Activated B cell treated with CpG ODN at 0.5 μM for 24 hours (primary cell): ENCODE measurements around the gene SLC38A6. TPM values are rescaled to one million over a fixed set of nuclear protein-coding genes. Genes with fewer than 3 reads are reported as not detected.

Source experiments
- ATAC-seq: fragments of 200-7000 bp; cut with Tn5 transposase; one replicate; pipeline ENCODE4 v1.10.0; 2021; ENCODE audit warnings: low read depth, mild to moderate bottlenecking, moderate library complexity
- CTCF ChIA-PET: fragments of 350-600 bp; sonication (Branson Sonifier 250); formaldehyde crosslinking; loops from one replicate; lab custom pipeline; 2021; ENCODE audit warnings: antibody characterized with exemption; lab: Charles Lee
- POLR2A ChIA-PET: fragments of 350-600 bp; sonication (Branson Sonifier 250); formaldehyde crosslinking; loops from one replicate; lab custom pipeline; 2021; ENCODE audit warnings: antibody characterized with exemption; lab: Charles Lee
- DNase-seq: peaks from one replicate; pipeline ENCODE4 v3.0.0; 2022
- H3K27ac Mint-ChIP-seq: one replicate; pipeline ENCODE4 v1.8.0; 2020; ENCODE audit warnings: mixed read lengths
- H3K27me3 Mint-ChIP-seq: one replicate; pipeline ENCODE4 v1.8.0; 2021; ENCODE audit warnings: mixed read lengths
- H3K36me3 Mint-ChIP-seq: one replicate; pipeline ENCODE4 v1.8.0; 2021; ENCODE audit warnings: low read depth, mixed read lengths
- H3K4me1 Mint-ChIP-seq: one replicate; pipeline ENCODE4 v1.8.0; 2021; ENCODE audit warnings: mixed read lengths
- H3K4me3 Mint-ChIP-seq: one replicate; pipeline ENCODE4 v1.8.0; 2020; ENCODE audit warnings: mild to moderate bottlenecking, mixed read lengths
- H3K9me3 Mint-ChIP-seq: one replicate; pipeline ENCODE4 v1.8.0; 2020; ENCODE audit warnings: mixed read lengths
- CTCF ChIP-seq: fragments of 200-600 bp; IDR thresholded peaks from one replicate; pipeline ENCODE4 v1.8.0; 2022; ENCODE audit warnings: antibody characterized with exemption, mild to moderate bottlenecking
- intact Hi-C: fragments of 100-400 bp; cut with micrococcal nuclease; formaldehyde crosslinking; loops from one replicate; pipeline ENCODE4 v1.15.1; 2024
- total RNA-seq: library from RNA; stranded (reverse); gene quantifications from 2 replicates; pipeline ENCODE4 v1.2.3, GENCODE V29; 2022

The SLC38A6 gene
- total RNA-seq, 1 donor from 2014 or later, result 10.8 TPM

- Mint-ChIP-seq H3K9me3 (no peaks in the 10 kb centered on the region), H3K4me1 (no peaks in the 10 kb centered on the region), H3K36me3 (peaks cover 20% of the 10 kb centered on the region), H3K27me3 (no peaks in the 10 kb centered on the region), H3K4me3 (no peak overlapping the region), H3K27ac (no peak overlapping the region)
- ATAC-seq (no peak), DNase-seq (no peak)
- ChIA-PET CTCF (no interaction called here), POLR2A (no interaction called here)
- TF ChIP-seq CTCF, result no peak
- intact Hi-C loops, result no loop called here
Measured at GRCh38 chr14:60945984-60946383, 35.1 kb upstream of the SLC38A6 start.

GRCh38 chr14:60946773-60947172, 34.3 kb upstream of the SLC38A6 start:
- no peak for TF ChIP-seq CTCF
- no peaks in the 10 kb centered on the region for H3K27me3 Mint-ChIP-seq
- DNase-seq, result no peak
- H3K27ac Mint-ChIP-seq, result no peak overlapping the region
- intact Hi-C loops, result no loop called here
- no peak overlapping the region for H3K4me3 Mint-ChIP-seq
- H3K9me3 Mint-ChIP-seq, result no peaks in the 10 kb centered on the region
- no peaks in the 10 kb centered on the region for H3K4me1 Mint-ChIP-seq
- CTCF ChIA-PET, result no interaction called here
- POLR2A ChIA-PET, result no interaction called here
- ATAC-seq, result no peak
- peaks cover 17% of the 10 kb centered on the region for H3K36me3 Mint-ChIP-seq

GRCh38 chr14:60951776-60952435, 29.1 kb upstream of the SLC38A6 start:
- TF ChIP-seq CTCF, result no peak
- ChIA-PET CTCF (interaction anchor here (0.5 to 0.9 kb wide), 2 partner anchors 28 to 29 kb away, joined by 3 to 4 read pairs; partner anchors contain the start of genes SLC38A6 and TRMT5), POLR2A (no interaction called here)
- no peak overlapping the region for H3K4me3 Mint-ChIP-seq
- no peaks in the 10 kb centered on the region for H3K27me3 Mint-ChIP-seq
- no peak overlapping the region for H3K27ac Mint-ChIP-seq
- intact Hi-C loops, result no loop called here
- DNase-seq (no peak), ATAC-seq (no peak)
- peaks cover 27% of the 10 kb centered on the region for H3K36me3 Mint-ChIP-seq
- H3K9me3 Mint-ChIP-seq, result peaks cover 12% of the 10 kb centered on the region
- no peaks in the 10 kb centered on the region for H3K4me1 Mint-ChIP-seq

GRCh38 chr14:60956202-60956601, 24.8 kb upstream of the SLC38A6 start:
- ChIA-PET POLR2A (no interaction called here), CTCF (no interaction called here)
- ATAC-seq (no peak), DNase-seq (no peak)
- TF ChIP-seq CTCF, result no peak
- peaks cover 53% of the 10 kb centered on the region for H3K36me3 Mint-ChIP-seq
- H3K27ac Mint-ChIP-seq, result no peak overlapping the region
- peaks cover 36% of the 10 kb centered on the region for H3K9me3 Mint-ChIP-seq
- H3K27me3 Mint-ChIP-seq, result no peaks in the 10 kb centered on the region
- no peaks in the 10 kb centered on the region for H3K4me1 Mint-ChIP-seq
- intact Hi-C loops, result no loop called here
- H3K4me3 Mint-ChIP-seq, result no peak overlapping the region

GRCh38 chr14:60956632-60957031, 24.4 kb upstream of the SLC38A6 start:
- H3K4me1 Mint-ChIP-seq, result no peaks in the 10 kb centered on the region
- H3K9me3 Mint-ChIP-seq, result peaks cover 36% of the 10 kb centered on the region
- no peaks in the 10 kb centered on the region for H3K27me3 Mint-ChIP-seq
- H3K4me3 Mint-ChIP-seq, result no peak overlapping the region
- H3K36me3 Mint-ChIP-seq, result peaks cover 55% of the 10 kb centered on the region
- ATAC-seq, result no peak
- no peak overlapping the region for H3K27ac Mint-ChIP-seq
- intact Hi-C loops, result no loop called here
- no peak for DNase-seq
- no peak for TF ChIP-seq CTCF
- ChIA-PET POLR2A (no interaction called here), CTCF (no interaction called here)
